HG03039 (cell line): Measurements from ENCODE around the gene GATA5.
"Not testable (repeated sequence)": the region's sequence is repeated elsewhere in the genome, so short reads cannot be mapped to it uniquely, and the experiment has no call there.

Experiments used
- ATAC-seq: cut with Tn5 transposase; IDR thresholded peaks from one replicate; pipeline ENCODE4 v1.9.1; 2021; ENCODE audit warnings: mild to moderate bottlenecking, moderate library complexity; ENCODE audit not compliant: unreplicated experiment

GATA5 gene

GRCh38 chr20:62433658-62434497 lies 41.9 kb downstream of the GATA5 start:
- ATAC-seq = no peak

GRCh38 chr20:62430866-62431447 lies 44.8 kb downstream of the GATA5 start:
- no peak for ATAC-seq

GRCh38 chr20:62430311-62430853 lies 45.4 kb downstream of the GATA5 start:
- no peak for ATAC-seq

- ATAC-seq = no peak
Observed at GRCh38 chr20:62429455-62430310, 46.1 kb downstream of the GATA5 start.

GRCh38 chr20:62428396-62429295 lies 47.1 kb downstream of the GATA5 start:
- no peak for ATAC-seq

- ATAC-seq = no peak
Observed at GRCh38 chr20:62428002-62428372, 47.8 kb downstream of the GATA5 start.

GRCh38 chr20:62427172-62428001 lies 48.4 kb downstream of the GATA5 start, which contains the start of gene RBBP8NL:
Gene RBBP8NL, minus strand, starts transcription at chr20:62427539. Its CDS starts 7,892 bp downstream, at chr20:62419647.
- ATAC-seq = no peak

- ATAC-seq = no peak
Observed at GRCh38 chr20:62426699-62427131, 49.1 kb downstream of the GATA5 start.

GRCh38 chr20:62426059-62426348 lies 49.8 kb downstream of the GATA5 start:
- not testable (repeated sequence) for ATAC-seq

GRCh38 chr20:62425281-62426058 lies 50.3 kb downstream of the GATA5 start:
- ATAC-seq = no peak

- ATAC-seq = no peak
Observed at GRCh38 chr20:62424249-62425107, 51.3 kb downstream of the GATA5 start.

GRCh38 chr20:62423326-62423706 lies 52.5 kb downstream of the GATA5 start:
- no peak for ATAC-seq

GRCh38 chr20:62422636-62423325 lies 53.0 kb downstream of the GATA5 start:
- ATAC-seq = no peak

- no peak for ATAC-seq
Observed at GRCh38 chr20:62421716-62421990, 54.1 kb downstream of the GATA5 start.

- no peak for ATAC-seq
Observed at GRCh38 chr20:62420846-62421715, 54.7 kb downstream of the GATA5 start.

- ATAC-seq = no peak
Observed at GRCh38 chr20:62419759-62420158, 56.0 kb downstream of the GATA5 start.
